ENCODE measurements around the gene ACOT7. TPM values are rescaled to one million over a fixed set of nuclear protein-coding genes. Genes with fewer than 3 reads are reported as not detected.
A peak's percentile ranks its signal among the peaks of the same experiment; 100 is the strongest.

The ACOT7 gene
- total RNA-seq, 2 experiments from 2014 or later: 5.3 to 5.4 TPM

GRCh38 chr1:6420454-6421042 lies 27.0 kb upstream of the ACOT7 start:
- H3K9me3 Mint-ChIP-seq: no peaks in the 10 kb centered on the region
- H3K36me3 ChIP-seq (ENCODE audit: insufficient read depth, low read length): no peaks in the 10 kb centered on the region
- H3K4me1 ChIP-seq (ENCODE audit: insufficient read depth, low read length): peaks cover 50% of the 10 kb centered on the region
- intact Hi-C loops (cut with DNase I, micrococcal nuclease): loop anchor here in 1 of 2 experiments (10.0 kb wide), 1 partner anchor 224 kb away; no protein-coding TSS in a partner anchor
- peak overlapping the region; percentile 24 for H3K4me3 ChIP-seq (ENCODE audit: low read length)
- no peak for ATAC-seq (ENCODE audit: poor library complexity)
- no peaks in the 10 kb centered on the region for H3K36me3 Mint-ChIP-seq (ENCODE audit: low read depth)
- peaks cover 0 to 36% of the 10 kb centered on the region in 2 experiments for H3K9me3 ChIP-seq (ENCODE audit: control insufficient read depth in 1 of 2, insufficient read depth in 1 of 2, low read length in 2 of 2)
- H3K27ac ChIP-seq (ENCODE audit: low read depth in 1 of 2, low read length in 2 of 2): no peak overlapping the region
- TF ChIP-seq CTCF (IDR thresholded peaks at IDR 0.05): no peak
- H3K27ac Mint-ChIP-seq: no peak overlapping the region
- peak in 1 of 14 experiments; percentile 44 for DNase-seq
- CTCF ChIA-PET: interaction anchor here (1.3 to 7.1 kb wide), 2 partner anchors 18 to 66 kb away, joined by 3 to 77 read pairs; no protein-coding TSS in a partner anchor
- H3K27me3 ChIP-seq (ENCODE audit: control insufficient read depth in 1 of 2, insufficient read depth in 2 of 2, low read length in 2 of 2): peaks cover 72 to 88% of the 10 kb centered on the region in 2 experiments
- peaks cover 13% of the 10 kb centered on the region for H3K4me1 Mint-ChIP-seq (ENCODE audit: low read depth)
- peak overlapping the region; percentile 48 for H3K4me3 Mint-ChIP-seq
- POLR2A ChIA-PET: interaction anchor here (1.4 to 1.7 kb wide), 2 partner anchors 19 to 40 kb away, joined by 3 to 5 read pairs; no protein-coding TSS in a partner anchor
- H3K27me3 Mint-ChIP-seq: peaks cover 67% of the 10 kb centered on the region

- no peak within 1 kb of the TSS for H3K27ac Mint-ChIP-seq
- H3K4me3 Mint-ChIP-seq: peak within 1 kb of the TSS; percentile 34
- TF ChIP-seq CTCF (IDR thresholded peaks at IDR 0.05): no peak
- intact Hi-C loops (cut with DNase I, micrococcal nuclease): loop anchor here in 1 of 2 experiments (10.0 kb wide), 1 partner anchor 225 kb away; no protein-coding TSS in a partner anchor
- H3K27me3 Mint-ChIP-seq: peaks cover 69% of the 10 kb centered on the region
- peak in 3 of 14 experiments; percentile 9 to 38 (median 26) for DNase-seq
- ChIA-PET CTCF (interaction anchor here (1.3 to 7.1 kb wide), 2 partner anchors 19 to 67 kb away, joined by 3 to 77 read pairs; no protein-coding TSS in a partner anchor), POLR2A (interaction anchor here (1.4 to 1.7 kb wide), 2 partner anchors 20 to 41 kb away, joined by 3 to 5 read pairs; no protein-coding TSS in a partner anchor)
- peaks cover 13% of the 10 kb centered on the region for H3K4me1 Mint-ChIP-seq (ENCODE audit: low read depth)
- H3K4me3 ChIP-seq (ENCODE audit: low read length): peak within 1 kb of the TSS; percentile 24
- peaks cover 0 to 36% of the 10 kb centered on the region in 2 experiments for H3K9me3 ChIP-seq (ENCODE audit: control insufficient read depth in 1 of 2, insufficient read depth in 1 of 2, low read length in 2 of 2)
- peaks cover 44% of the 10 kb centered on the region for H3K4me1 ChIP-seq (ENCODE audit: insufficient read depth, low read length)
- no peak for ATAC-seq (ENCODE audit: poor library complexity)
- H3K27me3 ChIP-seq (ENCODE audit: control insufficient read depth in 1 of 2, insufficient read depth in 2 of 2, low read length in 2 of 2): peaks cover 74 to 89% of the 10 kb centered on the region in 2 experiments
- H3K27ac ChIP-seq (ENCODE audit: low read depth in 1 of 2, low read length in 2 of 2): no peak within 1 kb of the TSS
- no peaks in the 10 kb centered on the region for H3K9me3 Mint-ChIP-seq
- no peaks in the 10 kb centered on the region for H3K36me3 Mint-ChIP-seq (ENCODE audit: low read depth)
- no peaks in the 10 kb centered on the region for H3K36me3 ChIP-seq (ENCODE audit: insufficient read depth, low read length)
Measured at GRCh38 chr1:6419804-6420453, 26.4 kb upstream of the ACOT7 start, which contains the start of gene HES2. HES2 (minus strand) TSS chr1:6419919; CDS start chr1:6419820, 99 bp downstream.

GRCh38 chr1:6419397-6419803 lies 25.8 kb upstream of the ACOT7 start:
- Mint-ChIP-seq H3K27ac (no peak overlapping the region), H3K9me3 (no peaks in the 10 kb centered on the region), H3K27me3 (peaks cover 74% of the 10 kb centered on the region), H3K36me3 (ENCODE audit: low read depth) (no peaks in the 10 kb centered on the region), H3K4me1 (ENCODE audit: low read depth) (peaks cover 15% of the 10 kb centered on the region), H3K4me3 (no peak overlapping the region)
- CTCF ChIA-PET: interaction anchor here (7.1 kb wide), 1 partner anchor 20 kb away, joined by 77 read pairs; no protein-coding TSS in a partner anchor
- Histone ChIP-seq H3K36me3 (ENCODE audit: insufficient read depth, low read length) (no peaks in the 10 kb centered on the region), H3K4me1 (ENCODE audit: insufficient read depth, low read length) (peaks cover 47% of the 10 kb centered on the region), H3K27ac (ENCODE audit: low read depth in 1 of 2, low read length in 2 of 2) (no peak overlapping the region), H3K27me3 (ENCODE audit: control insufficient read depth in 1 of 2, insufficient read depth in 2 of 2, low read length in 2 of 2) (peaks cover 79 to 94% of the 10 kb centered on the region in 2 experiments), H3K9me3 (ENCODE audit: control insufficient read depth in 1 of 2, insufficient read depth in 1 of 2, low read length in 2 of 2) (peaks cover 0 to 36% of the 10 kb centered on the region in 2 experiments), H3K4me3 (ENCODE audit: low read length) (no peak overlapping the region)
- intact Hi-C loops (cut with DNase I, micrococcal nuclease): no loop called here
- ATAC-seq (ENCODE audit: poor library complexity) (no peak), DNase-seq (peak in 2 of 14 experiments; percentile 29 to 39)
- POLR2A ChIA-PET: interaction anchor here (1.4 to 1.7 kb wide), 2 partner anchors 20 to 41 kb away, joined by 3 to 5 read pairs; no protein-coding TSS in a partner anchor
- TF ChIP-seq CTCF (IDR thresholded peaks at IDR 0.05): no peak

All from CD4-positive, alpha-beta T cell (primary cell).